Medulla oblongata (tissue), 1 donor: Measurements from ENCODE around the gene THTPA.

Source experiments
- DNase-seq: peaks from one replicate; pipeline ENCODE4 v3.0.0-alpha.2; 2015; ENCODE audit errors: extremely low spot score

THTPA gene

DNA sequence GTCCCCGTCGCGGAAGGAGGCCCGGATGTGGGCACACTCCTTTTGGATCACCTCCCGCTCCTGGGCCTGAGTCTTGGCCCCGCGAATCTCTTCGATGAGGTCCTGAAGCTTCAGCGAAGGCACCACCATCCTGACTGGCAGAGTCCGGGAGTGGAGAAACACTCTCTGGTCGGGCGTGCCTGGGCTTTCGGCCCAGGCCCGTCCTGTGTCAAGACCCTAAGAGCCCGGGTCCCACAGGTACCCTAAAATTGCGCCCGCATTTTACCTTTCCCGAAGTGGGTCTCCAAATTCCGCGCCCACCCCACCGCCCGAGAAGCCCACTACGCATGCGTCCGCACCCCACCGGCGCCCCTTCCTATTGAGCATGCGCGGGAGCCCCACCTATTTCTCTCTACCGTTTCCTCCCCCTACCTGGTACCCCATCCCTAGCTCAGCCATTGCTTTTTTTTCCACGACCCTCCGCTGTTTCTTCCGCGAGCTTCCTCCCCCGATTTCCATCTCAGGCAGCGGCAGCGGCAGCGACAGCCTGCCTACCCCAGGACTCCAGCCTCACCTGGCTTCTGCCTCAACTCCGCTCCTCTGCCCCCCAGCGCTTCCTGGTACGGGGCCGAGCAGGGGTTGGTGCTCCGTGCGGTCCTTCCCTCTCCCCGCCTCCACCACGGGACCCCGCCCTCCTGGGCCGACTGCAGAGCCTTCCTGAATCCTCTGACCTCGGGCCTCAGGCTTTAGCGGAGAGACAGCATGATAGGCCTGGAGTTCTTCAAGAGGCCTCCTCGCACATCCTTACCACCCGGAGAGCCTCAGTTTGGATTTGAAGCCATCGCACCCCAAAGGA is 11.3 kb downstream of the THTPA start, which contains the start of gene AP1G2:
AP1G2 (minus strand) TSS at position 606 of the 835 bp plus-strand sequence; CDS start at position 129, 477 bp downstream.
- peak; percentile 71 for DNase-seq

DNA sequence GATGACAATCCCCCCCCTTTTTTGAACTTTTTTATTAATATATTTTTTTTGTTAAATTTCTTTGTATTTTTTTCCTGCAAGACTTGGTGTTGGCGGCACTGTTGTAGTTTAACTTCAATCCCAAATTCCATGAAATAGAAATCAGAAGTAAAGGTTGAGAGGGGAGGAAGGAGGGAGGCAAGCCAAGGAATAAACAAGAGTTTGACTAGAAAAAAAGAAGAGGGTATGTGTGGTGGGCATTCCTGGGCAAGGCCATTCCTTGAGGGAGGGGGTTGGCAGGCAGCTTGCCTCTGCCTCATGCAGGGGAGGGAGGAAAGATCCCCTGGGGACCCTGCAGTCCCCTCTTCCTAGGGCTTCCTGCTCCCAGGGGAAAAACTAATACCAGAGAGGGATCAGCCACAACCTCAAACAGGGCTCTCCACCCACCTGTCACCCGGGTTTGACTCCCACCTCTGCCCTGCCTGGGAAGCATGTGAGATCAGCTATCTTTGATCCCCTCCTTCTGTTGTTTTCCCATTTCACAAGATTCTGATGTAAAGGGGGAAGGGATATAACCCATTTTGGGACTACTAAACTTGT is 12.0 kb downstream of the THTPA start:
- DNase-seq: no peak

DNA sequence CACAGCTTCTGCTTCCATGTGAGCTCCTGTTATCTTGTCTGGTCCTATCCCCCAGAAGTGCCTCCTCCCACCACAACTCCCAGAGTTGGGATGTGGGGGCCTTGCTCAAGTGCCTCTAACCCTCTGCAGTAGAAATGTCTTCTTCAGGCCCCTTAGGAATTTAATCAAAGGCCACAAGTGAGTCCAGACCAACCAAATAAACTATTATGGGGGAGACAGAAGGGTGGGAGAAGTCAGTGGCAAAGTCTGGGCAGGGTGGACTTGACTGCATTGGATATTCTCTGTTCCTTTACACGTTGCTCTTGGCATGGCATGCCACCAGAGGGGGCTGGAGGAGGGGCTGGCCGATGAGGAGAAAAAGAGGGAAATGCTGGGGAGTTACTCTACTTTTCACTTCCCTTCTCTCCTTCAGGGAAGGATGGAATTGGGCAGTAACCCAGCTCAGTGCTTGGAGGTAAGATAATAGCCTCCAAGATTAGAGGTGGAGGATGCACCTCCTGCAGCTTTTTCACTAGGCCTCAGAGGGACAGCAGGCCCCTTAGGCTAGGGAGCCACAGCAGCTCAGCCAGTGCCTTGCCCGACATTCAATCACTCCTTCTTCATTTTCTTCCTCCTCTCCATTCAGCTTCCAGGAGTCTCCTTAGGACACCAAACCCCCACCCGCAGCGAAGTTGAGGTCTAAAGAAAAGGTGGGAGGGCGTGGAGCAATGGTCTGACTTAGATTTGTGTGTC is 12.7 kb downstream of the THTPA start:
- peak; percentile 64 for DNase-seq

DNA sequence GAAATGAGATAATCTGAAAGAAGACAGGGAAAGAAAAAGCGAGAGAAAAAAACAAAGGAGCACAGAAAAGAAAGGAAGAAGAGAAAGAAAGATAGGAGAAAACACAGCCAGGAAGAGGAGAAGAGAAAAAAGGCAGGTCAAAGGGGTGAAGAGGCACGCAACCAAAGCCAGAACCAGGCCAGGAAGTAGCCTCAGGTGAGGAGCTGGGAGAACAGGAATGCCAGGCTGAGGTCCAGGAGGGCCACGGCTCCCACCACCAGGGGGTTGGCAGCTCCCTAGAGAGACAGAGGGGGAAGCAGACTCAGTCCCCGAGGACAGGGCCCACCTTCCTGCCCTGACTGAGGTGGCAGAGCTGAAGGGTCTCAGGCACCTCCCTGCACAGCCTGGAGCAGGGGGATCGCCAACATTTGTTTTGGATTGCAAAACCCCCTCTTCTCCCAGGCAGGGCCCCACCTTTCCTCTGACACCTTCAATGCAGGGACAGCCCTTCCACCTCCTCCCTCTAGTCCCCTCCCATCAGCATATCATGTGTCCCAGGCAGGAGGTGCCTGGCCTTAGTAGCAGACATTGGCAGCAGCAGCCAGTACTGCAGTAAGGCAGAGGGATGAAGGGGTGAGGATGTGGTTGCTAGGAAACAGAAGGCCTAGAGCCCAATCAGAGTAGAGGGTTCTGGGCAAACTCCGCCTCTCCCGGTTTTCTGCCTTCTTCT is 13.5 kb downstream of the THTPA start:
- peak; percentile 51 for DNase-seq

DNA sequence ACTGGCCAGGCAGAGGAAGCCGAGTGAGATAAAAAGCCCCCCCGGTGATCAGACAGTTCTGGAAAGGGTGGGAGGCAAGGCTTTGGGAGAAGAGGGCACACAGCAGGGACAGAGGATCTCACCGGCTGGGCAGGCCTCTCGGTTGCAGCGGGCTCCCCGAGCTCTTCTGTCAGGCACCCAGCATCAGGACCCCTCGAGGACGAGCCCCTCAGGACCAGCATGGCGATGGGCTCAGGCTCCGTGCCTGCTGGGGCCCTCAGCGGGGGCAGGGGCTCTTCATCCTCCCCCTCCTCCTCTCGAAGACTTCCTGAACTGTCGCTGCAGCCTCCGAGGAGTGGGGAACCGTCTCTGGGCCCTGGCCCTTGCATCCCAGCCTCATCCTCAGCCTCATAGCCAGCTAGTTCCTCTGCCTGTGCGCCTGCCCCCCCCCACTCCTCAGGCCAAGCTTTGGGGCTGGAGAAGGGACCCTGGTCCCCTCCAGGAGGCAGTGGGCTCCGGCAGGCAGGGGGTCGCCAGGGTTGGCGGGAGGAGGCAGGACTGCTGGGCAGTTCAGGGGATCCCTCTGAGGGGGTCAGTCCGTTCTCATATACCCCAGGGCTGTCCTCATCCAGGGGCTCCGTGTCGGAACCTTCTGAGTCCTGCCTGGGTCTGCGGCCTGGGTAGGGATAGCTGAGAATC is 14.9 kb downstream of the THTPA start:
- no peak for DNase-seq

DNA sequence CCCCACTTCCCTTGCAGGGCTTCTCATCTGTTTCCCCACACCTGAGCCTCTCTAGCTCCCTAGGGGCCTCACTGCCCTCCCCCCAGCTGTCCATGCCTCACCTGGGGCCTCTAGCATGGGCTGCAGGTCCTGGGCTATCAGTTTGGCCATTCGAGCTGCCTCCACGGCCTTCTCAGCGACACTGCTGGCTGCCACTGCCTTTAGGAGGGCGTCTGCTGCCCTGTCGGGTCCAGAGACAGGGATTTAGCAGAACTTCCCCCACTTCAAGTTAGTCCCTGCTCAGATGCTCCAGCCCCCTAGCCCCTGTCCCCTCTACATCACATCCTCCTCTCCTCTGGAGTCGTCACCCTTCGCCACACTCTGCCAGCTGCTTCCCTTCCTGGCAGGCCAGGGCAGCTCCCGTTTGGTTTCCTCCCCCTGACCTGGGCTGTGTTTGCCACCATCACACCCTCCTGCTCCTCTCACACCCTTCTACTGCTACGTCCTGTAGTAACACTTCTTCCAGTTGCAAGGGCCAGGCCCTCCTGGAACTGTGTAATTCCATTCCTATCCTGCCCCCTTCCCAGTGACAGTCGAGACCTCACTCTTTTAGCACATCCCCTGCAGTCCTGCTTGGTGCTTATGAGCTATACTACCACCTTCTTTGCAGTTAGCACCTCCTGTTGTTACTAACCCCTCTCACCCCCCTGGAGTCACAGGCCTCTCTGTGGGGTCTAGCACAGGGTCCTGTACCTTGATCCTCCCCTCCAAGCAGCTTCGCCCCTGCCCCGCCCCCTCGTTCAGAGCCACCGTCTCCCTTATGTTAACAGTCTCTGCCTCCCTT is 15.8 kb downstream of the THTPA start:
- DNase-seq: no peak

DNA sequence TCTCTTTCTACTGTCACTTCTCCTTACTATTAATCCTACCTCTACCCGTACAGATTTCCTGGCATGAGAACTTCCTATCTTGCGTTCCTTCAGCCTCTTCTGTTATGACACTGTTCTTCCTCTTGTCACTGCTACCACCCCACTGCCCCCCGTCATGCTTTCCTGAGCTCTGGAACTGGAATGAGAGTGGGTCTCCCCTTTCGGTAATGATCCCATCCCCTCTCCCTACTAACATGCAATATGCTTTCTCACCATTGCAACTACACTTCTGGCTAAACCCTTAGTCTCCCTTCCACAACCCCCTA is 16.4 kb downstream of the THTPA start:
- no peak for DNase-seq

DNA sequence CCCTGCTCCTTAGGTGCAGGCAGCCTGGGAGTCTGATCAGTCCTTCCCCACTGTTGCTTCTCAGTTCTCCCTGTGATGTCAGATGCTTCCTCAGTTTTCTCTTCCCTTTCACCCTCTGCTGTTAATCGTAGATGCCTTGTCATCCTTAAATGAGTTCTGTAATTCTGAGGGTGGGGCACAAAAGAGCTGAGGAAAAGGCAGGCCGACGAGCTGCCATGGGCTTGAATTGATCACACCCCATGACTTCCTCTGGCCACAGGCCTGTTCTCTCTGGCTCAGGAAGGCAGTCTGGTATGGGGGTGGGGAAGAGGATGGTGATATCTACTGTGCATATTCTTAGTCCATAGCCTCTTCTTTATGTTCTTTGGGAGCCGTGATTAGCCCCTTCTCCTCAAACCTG is 16.8 kb downstream of the THTPA start:
- peak; percentile 53 for DNase-seq

DNA sequence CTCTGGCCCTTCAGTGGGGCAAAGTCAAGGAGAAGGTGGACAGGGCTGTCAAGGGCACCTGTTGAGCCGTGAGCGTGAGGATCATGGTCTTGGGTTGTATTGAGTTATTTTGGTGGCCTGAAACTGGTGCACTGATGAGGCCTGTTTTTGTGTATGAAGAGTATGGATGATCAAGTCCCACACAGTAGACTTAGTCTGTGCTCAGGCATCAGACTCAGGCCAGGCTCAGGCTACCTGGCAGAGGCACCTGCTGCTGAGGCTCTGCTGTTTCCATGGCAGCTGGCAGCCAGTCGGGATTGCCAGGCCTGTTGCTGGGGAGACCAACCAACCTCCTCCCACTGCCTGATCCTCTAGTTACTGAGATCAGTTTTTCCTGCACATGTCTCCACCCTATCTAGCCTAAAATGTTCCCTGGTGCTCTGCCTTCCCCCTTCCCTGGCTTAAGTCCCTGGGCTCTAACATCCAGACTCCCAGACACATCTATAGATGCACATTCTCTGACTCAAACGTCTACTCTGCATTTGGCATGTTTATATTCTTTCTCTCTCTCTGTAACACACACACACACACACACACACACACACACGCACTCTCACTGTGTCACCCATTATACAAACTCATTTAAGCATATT is 17.4 kb downstream of the THTPA start:
- no peak for DNase-seq

DNA sequence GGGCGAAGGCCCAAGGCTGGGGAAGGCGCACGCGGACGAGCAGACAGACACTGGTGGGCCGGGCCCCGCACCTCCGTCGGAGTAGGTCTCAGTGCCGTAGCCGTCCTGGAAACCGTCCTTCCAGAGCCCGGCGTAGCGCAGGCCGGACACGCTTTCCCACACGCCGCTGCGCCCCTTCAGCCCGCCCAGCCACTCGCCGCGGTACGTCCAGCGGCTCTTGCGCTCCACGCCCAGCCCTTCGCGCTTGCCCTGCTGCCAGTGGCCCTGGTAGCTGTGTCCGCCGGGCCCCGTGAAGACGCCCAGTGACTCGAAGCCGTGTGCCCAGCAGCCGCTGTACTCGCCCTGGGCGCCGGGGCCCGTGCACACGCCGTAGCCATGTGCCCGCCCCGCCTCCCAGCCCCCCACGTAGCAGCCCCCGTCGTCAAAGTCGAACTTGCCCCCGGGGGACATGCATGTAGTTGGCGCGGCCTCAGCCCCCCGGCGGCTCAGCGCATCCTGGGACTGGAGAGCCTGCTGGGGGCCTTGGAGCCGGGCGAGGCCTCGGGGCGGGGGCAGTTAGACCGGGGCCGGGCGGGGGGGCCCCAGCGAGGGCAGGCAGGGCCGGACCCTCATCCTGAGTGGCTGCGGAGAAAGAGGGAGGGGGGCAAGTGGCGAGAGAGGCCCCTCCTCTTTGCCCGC is 21.1 kb downstream of the THTPA start:
- DNase-seq: no peak

DNA sequence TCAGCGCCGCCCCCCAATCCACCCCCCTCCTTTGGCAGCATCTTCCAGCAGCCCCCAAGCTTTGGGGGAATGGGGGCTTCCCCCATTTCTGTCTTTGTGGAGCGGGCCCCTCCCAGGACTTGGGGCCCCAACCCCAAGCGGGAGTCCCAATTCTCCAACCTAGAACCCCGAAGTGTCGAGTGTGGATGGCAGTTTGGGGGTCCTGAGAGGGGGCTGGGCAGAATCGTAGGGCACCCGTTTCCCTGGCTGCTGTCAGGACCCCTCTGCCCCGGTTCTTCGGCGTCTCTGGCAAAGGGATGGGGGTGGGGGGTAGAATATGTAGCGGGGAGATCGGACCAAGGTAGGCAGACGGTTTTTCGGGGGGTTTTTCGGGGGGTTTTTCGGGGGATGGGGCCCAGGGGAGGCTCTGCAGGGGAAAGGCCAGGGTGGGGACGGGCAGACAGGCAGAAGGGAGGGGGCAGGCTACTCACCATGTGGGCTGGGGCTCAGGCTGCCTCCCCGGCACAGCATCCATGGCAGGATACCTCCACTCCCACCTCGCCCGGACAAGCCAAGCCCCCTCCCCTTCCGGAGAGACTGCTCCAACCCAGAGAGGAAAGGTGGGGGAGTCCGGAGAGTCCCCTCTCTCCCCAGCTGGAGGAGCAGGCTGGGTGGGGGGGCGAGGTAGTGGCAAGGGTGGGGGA is 21.8 kb downstream of the THTPA start:
- DNase-seq: no peak

DNA sequence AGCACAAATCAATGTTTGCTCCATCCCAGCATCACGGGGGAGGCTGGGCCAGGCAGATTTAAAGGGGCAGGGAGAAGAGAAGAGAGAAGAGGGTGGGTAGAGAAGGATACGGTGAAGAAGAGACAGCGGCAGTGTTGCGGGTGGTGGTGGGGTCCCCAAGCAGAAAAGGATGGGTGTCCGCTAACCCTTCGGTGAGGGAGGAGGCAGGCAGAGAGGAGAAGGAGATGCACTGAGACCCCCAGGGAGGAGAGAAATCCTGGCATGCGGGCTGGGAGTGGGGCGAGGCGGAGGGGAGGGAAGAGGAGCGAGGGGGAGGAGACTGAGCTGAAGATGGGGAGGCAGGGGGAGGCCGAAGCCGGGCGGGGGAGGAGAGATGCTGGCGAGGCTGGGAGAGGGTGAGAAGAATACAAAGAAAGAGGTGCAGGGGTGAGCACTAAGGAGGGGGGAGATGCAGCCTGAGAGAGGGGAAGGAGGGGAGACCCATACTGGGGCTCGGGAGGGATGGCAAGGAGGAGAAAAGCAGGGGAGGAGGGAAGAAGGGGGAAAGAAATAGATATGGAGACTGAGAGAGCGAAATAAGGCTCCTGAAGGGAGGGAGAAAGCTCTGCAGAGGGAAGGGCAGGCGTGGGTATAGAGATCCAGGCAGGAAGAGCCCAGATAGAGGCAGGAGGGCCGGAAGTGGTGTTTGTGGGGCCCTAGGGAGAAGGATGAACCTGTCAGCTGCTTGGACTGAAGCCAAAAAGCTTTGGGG is 22.7 kb downstream of the THTPA start, which contains the start of gene JPH4:
JPH4 (minus strand) TSS at position 231 of the 751 bp plus-strand sequence. CDS start 1,337 bp downstream, outside the sequence.
- no peak for DNase-seq

DNA sequence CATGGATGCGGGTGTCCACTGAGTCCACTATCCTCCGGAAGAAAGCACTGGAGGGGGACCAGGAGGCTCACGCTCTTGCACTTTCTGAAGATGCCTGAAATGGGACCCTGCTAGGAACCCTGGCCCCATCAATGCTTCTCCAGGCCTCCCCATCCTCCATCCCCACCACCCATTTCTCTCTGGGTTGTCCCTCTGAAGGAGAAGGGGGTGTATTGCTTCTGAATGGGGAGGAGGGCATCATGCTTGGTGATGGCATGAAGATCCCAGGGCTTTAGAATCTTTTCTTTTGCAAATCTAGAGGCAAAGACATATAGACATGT is 23.2 kb downstream of the THTPA start:
- no peak for DNase-seq

DNA sequence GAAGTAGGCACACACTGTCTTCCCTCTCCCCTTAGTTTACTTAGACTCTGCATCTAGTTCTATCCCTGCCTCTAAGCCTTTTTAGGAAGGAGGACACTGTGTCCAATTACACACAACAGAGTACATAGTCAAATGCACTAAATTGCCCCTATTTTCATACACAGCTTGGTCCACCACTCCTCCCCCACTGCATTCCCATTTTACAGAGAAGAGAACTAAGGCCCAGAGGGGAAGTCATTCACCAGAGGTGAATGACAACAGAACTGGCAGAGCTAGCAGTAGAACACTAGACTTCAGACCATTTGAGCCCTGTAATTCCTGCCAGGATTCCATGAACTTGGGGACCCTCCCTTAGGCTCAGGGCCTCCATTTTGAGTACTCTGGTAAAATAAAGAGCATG is 23.7 kb downstream of the THTPA start:
- no peak for DNase-seq

DNA sequence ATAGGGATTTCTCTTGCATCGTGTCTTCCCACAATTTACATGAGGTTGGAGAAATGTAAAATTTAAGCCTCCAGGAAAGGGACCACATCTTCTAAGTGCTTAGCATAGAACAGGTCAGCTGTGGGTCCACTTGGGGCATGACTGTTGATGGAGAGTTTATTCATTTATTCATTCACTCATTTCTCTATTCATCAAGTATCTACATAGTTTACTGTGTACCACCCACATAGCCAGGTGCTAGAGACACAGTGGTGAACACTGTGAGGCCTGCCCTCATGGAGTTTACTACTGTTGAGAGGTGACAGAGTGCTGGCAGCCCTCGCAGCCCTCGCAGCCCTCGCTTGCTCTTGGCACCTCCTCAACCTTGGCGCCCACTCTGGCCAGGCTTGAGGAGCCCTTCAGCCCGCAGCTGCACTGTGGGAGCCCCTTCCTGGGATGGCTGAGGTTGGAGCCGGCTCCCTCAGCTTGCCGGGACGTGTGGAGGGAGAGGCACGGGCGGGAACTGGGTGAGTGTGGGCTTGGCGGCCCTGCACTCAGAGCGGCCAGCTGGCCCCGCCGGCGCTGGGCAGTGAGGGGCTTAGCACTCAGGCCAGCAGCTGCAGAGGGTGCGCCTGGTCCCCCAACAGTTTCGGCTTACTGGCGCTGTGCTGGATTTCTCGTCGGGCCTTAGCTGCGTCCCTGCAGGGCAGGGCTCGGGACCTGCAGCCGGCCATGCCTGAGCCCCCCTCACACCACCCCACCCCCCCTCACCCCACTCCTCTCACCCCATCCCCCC is 24.3 kb downstream of the THTPA start:
- DNase-seq: no peak

DNA sequence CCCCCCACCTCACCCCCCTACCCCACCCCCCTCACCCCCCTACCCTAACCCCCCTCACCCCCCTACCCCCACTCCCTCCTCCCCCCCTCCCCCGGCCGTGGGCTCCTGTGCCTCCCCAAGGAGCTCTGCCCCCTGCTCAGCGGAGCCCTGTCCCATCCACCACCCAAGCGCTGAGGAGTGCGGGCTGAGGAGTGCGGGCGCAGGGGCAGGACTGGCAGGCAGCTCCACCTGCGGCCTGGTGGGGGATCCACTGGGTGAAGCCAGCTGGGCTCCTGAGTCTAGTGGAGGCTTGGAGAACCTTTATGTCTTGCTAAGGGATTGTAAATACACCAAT is 24.8 kb downstream of the THTPA start:
- no peak for DNase-seq

DNA sequence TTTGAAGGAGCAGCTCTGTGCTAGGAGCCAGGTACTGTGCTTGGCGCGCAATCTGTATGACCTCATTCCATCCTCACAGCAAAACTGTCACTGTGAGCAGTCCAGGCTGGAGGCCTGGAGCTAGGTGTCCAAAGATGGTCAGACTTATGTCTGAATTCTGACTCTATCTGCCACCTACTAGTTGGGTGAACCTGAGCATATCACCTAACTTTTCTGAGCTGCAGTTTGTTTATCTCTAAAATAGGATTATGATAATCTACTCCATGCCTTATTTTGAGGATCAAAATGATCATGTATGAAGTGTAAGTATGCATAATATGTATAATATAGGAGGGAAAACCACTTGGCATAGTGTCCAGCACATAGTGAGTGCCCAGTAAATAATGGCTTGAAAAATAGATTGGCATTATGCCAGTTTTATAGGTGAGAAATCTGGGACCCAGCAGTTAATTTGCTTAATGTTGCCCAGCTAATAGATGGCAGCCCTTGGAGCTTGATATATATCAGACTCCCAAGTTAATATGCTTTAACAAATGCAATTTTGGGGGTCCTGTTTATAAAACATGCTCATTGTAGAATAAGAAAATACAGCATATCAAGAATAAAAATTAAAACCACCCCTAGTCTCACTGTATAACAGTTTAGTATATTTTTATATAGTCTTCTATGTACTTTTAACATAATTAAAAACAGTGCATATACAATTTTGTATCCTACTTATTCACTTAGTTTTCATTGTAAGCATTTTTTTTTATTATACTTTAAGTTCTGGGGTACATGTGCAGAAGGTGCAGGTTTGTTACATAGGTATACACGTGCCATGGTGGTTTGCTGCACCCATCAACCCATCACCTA is 27.1 kb downstream of the THTPA start:
- DNase-seq: no peak
